NT2/D1 (cell line): ENCODE results near the gene NAGPA.

Experiments used
- YY1 ChIP-seq: IDR thresholded peaks from 2 replicates; pipeline ENCODE4 v1.6.1; 2011; ENCODE audit not compliant: insufficient read length, insufficient read depth
- ZNF274 ChIP-seq: IDR thresholded peaks from 2 replicates; pipeline ENCODE4 v1.6.1; 2011; ENCODE audit warnings: mild to moderate bottlenecking, low read depth, low read length

GRCh38 chr16:5064915-5065314 lies 31.2 kb upstream of the NAGPA start:
- no peak for TF ChIP-seq YY1
- no peak for TF ChIP-seq ZNF274
